ENCODE results near the gene PNKP.

The PNKP gene

DNA sequence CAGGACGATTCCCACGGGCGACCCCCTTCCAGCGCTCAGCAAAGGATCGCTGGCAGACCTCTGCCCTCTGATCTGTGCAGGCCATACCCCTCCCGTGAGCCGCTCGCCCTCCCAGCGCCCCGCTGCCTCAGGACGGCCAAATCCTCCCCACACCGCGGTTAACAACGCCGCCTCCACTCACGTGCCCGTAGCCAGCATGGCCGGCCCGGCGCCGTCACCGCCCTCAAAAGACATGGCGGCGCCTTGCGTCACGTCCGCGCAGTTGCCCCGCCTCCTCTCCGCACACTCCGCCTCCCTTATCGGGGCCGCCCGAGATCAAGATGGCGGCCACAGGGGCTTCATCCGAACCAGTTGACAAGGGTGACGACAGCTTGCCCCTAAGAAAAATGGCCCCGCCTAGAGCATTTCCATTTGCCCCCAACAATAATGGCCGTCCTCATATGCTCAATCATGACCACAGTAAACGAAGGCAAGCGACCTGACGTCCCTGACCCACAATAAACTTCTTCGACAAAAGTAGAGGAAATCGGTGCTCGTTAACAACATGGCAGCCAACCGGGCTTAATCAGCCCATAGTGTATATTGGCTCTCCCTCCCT, 9.1 kb upstream of the PNKP start:
- DNase-seq (ENCODE audit: low read depth in 2 of 2) = peak; percentile 99

DNA sequence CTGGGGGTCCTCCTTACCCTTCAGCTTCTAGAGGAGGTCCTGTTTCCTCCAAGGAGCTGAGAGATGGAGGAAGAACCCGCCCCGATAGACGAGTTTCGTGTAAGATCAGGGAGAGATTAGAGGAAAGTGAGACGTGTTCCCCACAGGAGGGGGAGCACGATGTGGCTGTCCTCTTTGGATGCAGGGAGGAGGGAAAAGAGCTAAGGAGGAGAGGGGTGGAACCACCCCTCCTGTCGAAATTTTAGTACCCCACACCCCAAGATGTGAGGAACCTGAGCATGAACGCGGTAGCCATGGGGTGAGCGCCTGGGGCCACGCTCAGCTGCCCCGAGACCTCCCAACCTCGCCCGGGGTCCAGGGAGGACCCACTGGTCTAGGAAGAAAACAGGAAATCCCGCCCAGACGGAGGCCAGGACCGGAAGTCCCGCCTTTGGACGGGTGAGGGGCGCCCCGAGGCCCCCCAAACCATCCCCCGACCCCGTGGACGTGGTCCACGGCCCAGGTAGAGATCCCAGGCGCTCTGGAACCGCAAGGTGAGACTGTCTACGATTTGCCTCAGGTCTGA, 8.6 kb upstream of the PNKP start:
- DNase-seq (ENCODE audit: low read depth in 2 of 2) = no peak

- no peak for DNase-seq (ENCODE audit: low read depth in 2 of 2)
These were observed 7.8 kb upstream of the PNKP start for GRCh38 chr19:49875177-49875576.

- no peak for DNase-seq (ENCODE audit: low read depth in 2 of 2)
These were observed 7.3 kb upstream of the PNKP start for GRCh38 chr19:49874503-49875157.

- DNase-seq (ENCODE audit: low read depth in 2 of 2) = no peak
These were observed 6.5 kb upstream of the PNKP start for GRCh38 chr19:49873834-49874233.

DNA sequence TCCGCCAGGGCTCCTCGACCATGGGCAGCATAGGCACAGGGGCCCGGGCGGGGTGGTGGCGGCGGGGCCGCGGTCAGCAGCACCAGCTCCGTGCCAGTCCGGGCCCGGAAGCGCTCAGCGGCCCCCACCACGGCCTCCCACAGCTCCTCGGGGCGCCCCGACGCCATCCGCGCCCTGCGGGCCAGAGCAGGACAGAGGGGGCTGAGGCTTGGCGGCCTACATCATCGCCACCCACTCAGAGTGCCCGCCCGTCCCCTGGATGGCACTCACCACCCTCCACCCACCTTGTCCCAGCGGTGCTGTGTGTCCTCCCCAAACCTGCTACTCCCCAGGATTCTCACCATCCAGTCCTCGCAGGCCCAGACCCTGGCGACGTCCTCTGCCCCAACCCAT, 5.7 kb upstream of the PNKP start:
- DNase-seq (ENCODE audit: low read depth in 2 of 2) = no peak

GRCh38 chr19:49872245-49873128, 5.1 kb upstream of the PNKP start:
- no peak for DNase-seq (ENCODE audit: low read depth in 2 of 2)

- no peak for DNase-seq (ENCODE audit: low read depth in 2 of 2)
These were observed 4.1 kb upstream of the PNKP start for GRCh38 chr19:49871349-49871985.

GRCh38 chr19:49870309-49870901, 3.0 kb upstream of the PNKP start:
- no peak for DNase-seq (ENCODE audit: low read depth in 2 of 2)

DNA sequence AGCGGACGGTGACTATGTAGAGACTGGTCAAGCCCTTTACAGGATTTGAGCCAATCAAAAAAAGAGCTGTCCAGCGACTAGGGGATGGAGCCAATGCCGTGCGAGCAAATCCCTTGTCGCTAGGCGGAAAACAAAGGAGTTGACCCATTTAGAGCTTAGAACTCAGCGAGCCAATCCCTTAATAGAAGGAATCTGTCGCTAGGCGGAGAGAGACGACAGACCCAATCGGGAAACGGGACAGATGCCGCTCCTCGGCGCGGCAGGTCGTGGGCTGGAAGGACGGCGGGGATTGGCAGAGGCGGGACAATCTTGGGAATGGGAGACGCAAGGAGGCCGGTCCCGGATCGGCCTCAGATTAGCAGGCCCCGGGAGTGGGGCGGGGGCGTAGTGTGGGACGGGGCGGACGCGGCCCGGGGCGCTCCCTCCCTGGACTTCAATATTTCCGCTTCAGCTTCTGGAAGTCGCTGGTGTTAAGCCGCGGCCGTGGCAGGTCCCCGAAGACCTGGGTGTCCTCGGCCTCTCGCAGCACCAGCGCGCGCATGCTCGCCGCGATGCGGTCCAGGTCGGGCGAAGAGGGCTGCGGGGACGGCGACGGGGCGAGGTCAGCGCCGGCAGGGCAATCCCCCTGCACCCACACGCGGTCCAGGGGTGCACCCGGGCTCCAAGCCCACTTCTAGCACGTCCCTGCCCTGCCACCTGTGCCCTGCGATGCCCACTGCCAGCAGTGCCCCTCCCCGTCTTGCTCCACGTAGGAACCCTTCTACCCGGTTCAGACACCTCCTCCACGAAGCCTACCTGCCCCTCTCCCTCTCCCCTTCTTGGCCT, 2.3 kb upstream of the PNKP start:
- peak; percentile 100 for DNase-seq (ENCODE audit: low read depth in 2 of 2)

DNA sequence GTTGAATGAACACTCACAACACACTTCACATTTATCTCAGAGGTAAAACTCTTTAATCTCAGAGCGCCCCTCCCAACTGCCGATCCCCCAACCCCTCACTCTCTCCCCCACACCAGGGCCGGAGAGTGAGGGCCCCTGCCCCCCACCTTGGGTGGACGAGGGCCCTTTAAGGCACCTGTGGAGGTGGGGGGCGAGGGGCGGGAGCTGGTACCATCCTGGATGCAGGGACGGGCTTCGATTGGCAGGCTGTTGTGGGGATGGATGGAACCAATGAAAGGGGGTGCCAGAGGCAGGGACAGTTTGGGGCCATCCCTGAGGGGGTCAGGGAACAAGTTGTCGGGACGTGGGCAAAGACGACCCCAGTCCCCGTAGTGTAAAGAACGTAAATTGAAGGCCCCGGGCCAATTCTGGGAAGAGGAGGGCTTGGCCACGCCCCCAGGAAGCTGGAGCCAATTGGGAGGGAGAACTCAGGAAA, 1.7 kb upstream of the PNKP start:
- no peak for DNase-seq (ENCODE audit: low read depth in 2 of 2)

DNA sequence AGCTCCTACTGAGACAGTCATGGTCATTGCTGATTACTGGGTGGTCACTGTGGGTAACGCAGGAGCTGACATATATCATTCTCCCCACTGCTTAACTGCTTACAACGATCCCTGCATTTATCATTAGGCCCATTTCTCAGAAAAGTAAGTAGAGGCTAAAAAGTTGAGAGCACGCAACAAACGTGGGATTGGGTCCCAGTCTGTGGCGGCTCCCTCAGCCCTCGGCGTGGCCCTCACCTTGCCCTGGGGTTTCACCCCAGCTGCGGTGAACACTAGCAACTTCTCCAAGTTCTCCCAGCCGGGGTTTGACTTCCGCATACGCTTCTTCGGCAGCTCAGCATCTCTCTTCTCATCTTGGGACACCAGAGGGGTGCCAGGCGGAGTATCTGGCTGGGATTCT, 2.5 kb downstream of the PNKP start:
- DNase-seq (ENCODE audit: low read depth in 2 of 2) = no peak

DNA sequence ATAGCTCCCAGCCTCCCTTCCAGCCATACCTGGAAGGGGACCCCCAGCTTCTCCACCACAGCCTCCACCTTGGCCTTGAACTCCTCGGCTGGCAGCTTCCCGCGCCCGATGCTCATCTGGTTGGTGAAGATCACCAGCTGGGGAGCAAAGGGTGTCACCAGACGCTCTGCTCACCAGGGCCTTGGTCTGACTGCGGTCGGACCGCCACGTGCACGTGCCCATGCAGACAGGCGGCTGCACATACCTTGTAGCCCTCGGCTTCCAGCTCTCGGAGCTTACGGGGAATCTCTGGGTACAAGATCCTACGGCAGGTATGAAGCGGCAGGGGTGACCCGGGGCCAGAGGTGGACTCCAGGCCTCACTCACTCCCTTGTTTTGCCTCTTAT, 3.4 kb downstream of the PNKP start:
- DNase-seq (ENCODE audit: low read depth in 2 of 2) = no peak

DNA sequence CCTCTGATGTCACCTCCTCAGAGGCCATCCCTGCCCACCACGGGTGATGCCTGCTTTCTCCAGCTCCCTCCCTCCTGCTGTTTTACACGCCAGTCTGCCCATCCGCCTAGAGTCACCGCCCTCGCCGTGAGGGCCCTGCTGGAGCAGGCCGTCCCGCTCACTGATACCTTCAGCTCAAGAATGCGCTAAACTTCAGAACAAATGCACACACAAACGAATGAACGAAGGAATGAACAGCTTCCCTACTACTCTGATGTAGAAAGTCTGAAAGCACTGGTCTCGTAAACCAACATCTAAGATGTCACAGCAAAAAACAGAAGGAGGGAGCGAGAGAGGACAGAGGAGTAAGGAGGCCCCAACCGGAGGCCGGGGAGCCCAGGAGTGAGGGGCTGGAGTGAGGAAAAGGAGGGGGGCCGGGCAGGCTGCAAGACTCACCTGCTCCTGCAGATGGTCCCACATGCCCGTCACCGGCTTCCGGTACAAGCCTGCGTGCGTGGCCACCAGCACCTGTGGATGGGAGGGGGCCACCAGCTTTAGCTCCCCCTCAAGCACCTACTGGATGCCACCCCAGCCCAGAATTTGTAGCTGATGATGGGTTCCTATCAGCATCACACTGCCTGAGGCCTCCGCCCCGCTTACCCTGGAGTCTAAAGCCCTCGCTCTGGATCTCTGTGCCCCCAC, 4.0 kb downstream of the PNKP start:
- no peak for DNase-seq (ENCODE audit: low read depth in 2 of 2)

DNA sequence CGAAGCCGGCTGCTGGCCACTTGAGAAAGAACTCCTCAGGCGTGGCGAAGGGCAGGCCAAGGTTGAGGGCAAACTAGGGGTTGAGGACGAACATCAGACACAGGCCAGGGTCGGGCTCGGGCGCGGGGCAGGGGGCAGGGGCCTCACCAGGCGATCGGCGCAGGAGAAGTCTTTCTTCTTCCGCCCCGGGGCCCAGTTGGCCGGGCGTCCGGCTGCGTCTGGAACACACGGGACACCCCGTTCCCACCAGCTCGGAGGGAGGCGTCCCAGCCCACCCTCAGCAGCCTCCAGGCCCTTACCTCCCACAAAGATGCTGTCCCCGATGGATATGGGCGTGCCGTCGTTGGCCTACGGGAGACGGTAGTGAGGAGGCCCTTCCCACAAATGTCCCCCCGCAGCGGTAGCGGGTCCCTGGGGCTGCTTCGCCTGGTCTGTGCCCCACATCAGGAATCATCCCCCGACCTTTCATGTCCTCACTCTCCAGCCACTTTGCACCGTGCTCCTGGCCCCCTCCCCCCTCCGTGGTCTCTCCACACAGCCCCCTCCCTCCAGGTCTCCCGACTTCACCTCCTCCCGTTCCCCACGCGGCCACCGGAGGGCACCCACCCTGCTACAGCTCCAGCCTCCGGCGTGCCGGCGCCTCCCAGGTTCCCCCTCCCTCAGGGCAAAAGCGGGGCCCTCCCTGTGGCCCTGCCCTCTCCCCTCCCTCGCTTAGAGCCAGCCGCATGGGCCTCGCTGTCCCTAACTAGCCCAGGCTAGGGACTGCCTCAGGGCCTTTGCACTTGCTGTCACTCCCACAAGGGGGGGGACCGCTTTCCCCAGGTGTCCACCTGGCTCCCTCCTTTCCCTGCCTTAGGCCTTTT, 4.8 kb downstream of the PNKP start:
- DNase-seq (ENCODE audit: low read depth in 2 of 2) = no peak

DNA sequence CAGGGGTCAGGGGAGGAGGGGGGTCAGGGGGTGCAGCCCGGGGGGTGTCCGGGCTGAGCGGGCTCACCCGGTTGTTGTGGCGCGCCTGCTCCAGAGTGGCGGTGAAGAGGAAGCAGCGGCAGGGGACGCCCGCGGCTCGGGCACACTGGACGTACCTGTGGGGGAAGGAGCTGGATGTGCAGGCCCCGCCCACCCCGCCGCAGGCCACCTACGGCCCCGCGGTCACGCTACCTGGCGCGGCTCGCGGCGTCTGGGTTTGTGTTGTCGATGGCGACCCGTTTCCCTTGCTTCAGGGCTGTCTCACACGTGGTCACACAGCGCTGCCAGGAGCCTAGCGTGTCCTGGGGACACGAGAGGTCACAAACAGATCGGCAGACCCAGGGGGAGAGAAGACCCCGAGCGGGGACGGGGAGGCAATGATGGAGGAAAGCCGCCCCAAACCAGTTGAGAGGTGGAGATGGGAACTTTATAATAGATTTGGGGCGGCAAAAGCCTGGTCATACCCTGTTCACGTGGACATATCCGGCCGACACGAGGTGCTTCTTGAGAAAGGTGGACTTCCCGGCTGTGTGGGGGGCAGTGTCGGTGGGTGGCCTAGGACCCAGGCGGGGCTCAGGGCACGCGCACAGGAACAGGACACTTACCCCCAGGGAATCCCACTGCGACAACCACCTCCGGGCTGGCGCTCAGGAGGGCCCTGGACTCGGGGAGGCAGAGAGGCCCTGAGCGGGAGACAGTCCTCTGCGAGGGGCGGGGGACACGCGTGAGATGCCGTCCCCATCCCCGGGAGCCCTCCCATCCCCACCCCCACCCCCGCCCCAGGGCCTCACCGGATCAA, 5.6 kb downstream of the PNKP start:
- DNase-seq (ENCODE audit: low read depth in 2 of 2) = no peak

- DNase-seq (ENCODE audit: low read depth in 2 of 2) = no peak
These were observed 6.3 kb downstream of the PNKP start for GRCh38 chr19:49861107-49861506.

Measured in fibroblast of skin of left quadriceps (primary cell).